ENCODE results near the gene ARMC9. TPM values are rescaled to one million over a fixed set of nuclear protein-coding genes. Genes with fewer than 3 reads are reported as not detected.
A peak's percentile ranks its signal among the peaks of the same experiment; 100 is the strongest.

ARMC9 gene
- total RNA-seq, 1 donor from 2014 or later = 8.4 TPM

GRCh38 chr2:231189171-231189530, 9.3 kb upstream of the ARMC9 start:
- no peak for TF ChIP-seq CTCF (IDR thresholded peaks at IDR 0.05; ENCODE audit: insufficient read depth, low read length, severe bottlenecking)
- no peak for FAIRE-seq

GRCh38 chr2:231189571-231190495, 8.6 kb upstream of the ARMC9 start:
- no peak for TF ChIP-seq CTCF (IDR thresholded peaks at IDR 0.05; ENCODE audit: insufficient read depth, low read length, severe bottlenecking)
- Histone ChIP-seq H3K36me3 (ENCODE audit: control insufficient read depth, insufficient read depth, low read length) (no peaks in the 10 kb centered on the region), H3K27me3 (ENCODE audit: control insufficient read depth, insufficient read depth, low read length) (no peaks in the 10 kb centered on the region), H3K4me3 (ENCODE audit: low read depth, low read length) (no peak overlapping the region)
- no peak for DNase-seq (ENCODE audit: low read depth)
- FAIRE-seq = peak; percentile 47

More at GRCh38 chr2:231189171-231189530, 9.3 kb upstream of the ARMC9 start:
- Histone ChIP-seq H3K4me3 (ENCODE audit: low read depth, low read length) (no peak overlapping the region), H3K27me3 (ENCODE audit: control insufficient read depth, insufficient read depth, low read length) (no peaks in the 10 kb centered on the region), H3K36me3 (ENCODE audit: control insufficient read depth, insufficient read depth, low read length) (no peaks in the 10 kb centered on the region)
- no peak for DNase-seq (ENCODE audit: low read depth)

GRCh38 chr2:231190531-231191197, 7.8 kb upstream of the ARMC9 start:
- peak; percentile 42 for TF ChIP-seq CTCF (IDR thresholded peaks at IDR 0.05; ENCODE audit: insufficient read depth, low read length, severe bottlenecking)
- Histone ChIP-seq H3K27me3 (ENCODE audit: control insufficient read depth, insufficient read depth, low read length) (no peaks in the 10 kb centered on the region), H3K36me3 (ENCODE audit: control insufficient read depth, insufficient read depth, low read length) (no peaks in the 10 kb centered on the region), H3K4me3 (ENCODE audit: low read depth, low read length) (peak overlapping the region; percentile 29)
- FAIRE-seq (no peak), DNase-seq (ENCODE audit: low read depth) (peak; percentile 21)

DNA sequence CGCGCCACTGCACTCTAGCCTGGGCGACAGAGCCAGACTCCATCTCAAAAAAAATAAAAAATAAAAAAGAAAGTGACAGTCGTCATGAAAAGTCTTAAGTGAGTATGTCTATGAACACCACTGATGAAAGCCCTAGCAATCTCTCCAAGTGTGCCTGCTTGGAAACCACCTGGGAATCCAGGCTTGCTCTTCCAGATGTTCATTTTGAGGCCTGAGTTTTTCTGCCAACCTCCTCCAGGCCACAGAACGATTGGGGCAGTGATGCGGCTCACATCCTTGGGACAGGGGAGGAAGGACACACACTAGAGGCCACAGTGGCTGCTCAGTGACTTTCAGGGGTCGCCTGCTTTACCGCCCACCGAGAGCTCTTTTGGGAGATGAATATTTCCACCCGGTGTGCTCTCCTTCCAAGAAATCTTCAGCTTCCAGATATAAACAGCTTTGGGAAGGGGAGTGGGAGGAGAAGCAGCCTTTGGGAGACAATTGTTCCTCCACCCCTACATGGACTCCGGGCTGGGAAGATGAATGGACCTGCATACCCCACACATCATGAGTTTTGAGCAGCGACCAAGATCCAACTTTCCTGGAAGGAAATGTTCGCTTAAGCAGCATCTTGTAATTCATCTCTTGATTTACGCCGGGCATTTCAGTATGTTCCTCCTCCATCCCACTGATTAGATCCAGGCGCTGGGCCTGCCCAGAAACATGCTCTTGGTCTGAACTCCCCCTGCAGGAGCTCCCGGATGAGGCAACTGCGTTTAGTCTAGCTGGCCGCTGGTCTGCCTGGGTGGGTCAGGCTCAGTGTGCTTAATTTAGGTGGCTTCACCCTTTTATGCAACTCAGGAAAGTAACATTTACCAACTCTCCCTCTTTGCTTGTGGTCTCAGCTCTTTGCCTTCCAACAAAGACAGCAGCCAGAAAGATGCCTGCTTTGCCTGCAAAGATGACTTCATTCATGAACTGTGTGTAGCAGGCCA, 6.2 kb upstream of the ARMC9 start:
- Histone ChIP-seq H3K4me3 (ENCODE audit: low read depth, low read length) (no peak overlapping the region), H3K36me3 (ENCODE audit: control insufficient read depth, insufficient read depth, low read length) (no peaks in the 10 kb centered on the region), H3K27me3 (ENCODE audit: control insufficient read depth, insufficient read depth, low read length) (no peaks in the 10 kb centered on the region)
- peak; percentile 21 for TF ChIP-seq CTCF (IDR thresholded peaks at IDR 0.05; ENCODE audit: insufficient read depth, low read length, severe bottlenecking)
- DNase-seq (ENCODE audit: low read depth) (no peak), FAIRE-seq (no peak)

DNA sequence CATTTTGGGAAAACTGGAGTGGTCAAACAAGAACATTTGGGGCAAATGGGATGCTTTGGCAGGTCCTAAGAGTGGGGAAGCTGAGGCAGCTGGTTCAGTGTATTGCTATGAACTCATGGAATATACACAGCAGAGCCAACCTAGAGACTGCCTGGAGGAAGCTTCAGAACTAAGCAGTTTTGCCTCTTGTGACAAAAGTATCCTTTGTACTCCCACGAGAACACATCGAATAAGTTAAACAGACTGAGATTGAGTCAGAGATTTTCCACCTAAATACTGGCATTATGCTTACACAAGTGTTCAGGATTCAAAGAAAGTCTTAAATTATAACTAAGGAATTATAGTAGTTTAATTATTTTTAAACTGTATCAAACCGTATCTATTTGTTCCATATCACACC, 5.2 kb upstream of the ARMC9 start:
- FAIRE-seq = no peak
- DNase-seq (ENCODE audit: low read depth) = no peak
- Histone ChIP-seq H3K36me3 (ENCODE audit: control insufficient read depth, insufficient read depth, low read length) (no peaks in the 10 kb centered on the region), H3K4me3 (ENCODE audit: low read depth, low read length) (no peak overlapping the region), H3K27me3 (ENCODE audit: control insufficient read depth, insufficient read depth, low read length) (no peaks in the 10 kb centered on the region)
- TF ChIP-seq CTCF (IDR thresholded peaks at IDR 0.05; ENCODE audit: insufficient read depth, low read length, severe bottlenecking) = no peak
